NCI-H2196 treated with DMSO at 0.1 percent for 48 hours (cell line): ENCODE results near the gene POU2F3.
A peak's percentile ranks its signal among the peaks of the same experiment; 100 is the strongest.

Source experiments
- DNase-seq: peaks from one replicate; lab custom pipeline; 2025; ENCODE audit not compliant: unreplicated experiment; lab: John Stamatoyannopoulos, UW

Gene POU2F3

DNA sequence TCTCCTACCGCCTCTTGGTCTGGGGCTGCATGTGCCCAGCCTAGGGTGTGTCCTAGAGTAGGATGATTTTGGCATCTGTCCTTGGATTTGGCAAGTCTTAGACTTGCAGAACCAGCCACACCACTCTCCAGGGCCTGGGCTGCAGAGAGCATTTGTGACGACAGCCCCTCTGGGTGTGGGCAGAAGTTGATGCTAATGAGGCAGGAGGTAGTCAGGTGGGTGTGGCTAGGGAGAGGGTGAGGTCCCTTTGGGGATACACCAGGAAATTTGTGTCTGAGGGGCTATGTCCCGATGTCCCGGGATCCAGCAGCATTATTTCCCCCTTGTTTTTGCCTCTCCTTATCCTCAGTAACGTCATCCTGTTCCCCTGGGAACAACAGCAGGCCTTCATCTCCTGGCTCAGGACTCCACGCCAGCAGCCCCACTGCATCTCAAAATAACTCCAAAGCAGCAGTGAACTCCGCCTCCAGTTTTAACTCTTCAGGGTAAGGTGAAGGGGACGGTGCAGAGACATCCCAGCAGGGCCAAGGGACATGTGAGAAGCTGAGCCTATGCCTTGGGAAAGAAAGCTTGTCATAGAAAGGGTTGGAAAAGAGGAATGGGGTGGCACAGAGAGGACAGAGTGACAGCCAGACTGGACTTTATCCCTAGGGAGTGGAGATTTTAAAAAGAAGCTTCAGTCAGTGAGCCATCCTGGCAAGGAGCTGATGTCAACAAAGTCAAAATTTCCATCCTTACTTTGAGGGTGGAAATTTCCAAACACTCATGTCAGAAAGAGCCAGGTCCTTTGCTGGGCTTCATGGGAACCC is 77.1 kb downstream of the POU2F3 start:
- DNase-seq, result no peak

DNA sequence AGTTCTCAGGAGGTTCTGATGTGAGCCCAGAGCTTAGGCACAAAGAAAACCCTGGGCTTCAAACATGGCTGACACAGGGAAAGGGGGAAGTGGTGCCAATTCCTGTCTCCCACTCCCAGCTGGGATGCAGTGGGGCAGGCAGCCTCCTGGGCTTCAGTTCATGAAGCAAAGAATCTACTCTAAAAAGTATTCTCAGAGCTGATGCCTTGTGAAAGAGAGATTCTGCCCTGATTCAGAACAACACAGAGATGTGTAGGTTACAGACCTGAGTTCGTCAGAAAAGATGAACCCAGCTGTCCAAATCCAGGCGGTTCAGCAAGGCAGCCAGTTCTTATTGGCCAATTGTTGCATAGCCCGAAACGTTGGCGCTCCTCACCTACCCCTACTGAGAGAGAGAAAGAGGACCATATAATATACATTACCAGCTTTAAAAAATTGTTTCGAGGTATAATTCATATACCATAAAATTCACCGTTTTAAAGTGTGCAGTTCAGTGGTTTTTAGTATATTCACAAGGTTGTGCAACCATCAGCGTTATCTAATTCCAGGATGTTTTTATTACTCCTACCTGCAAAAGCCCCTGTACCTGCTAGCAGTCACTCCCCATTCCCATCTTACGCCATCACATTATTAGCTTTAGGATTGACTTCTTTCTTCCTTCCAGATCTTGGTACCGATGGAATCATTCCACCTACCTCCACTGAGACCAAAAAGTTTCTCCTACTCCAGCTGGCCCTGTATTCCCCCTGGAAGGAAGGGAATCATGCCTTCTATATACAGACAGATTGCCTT is 77.9 kb downstream of the POU2F3 start:
- DNase-seq, result no peak

GRCh38 chr11:120318906-120319305 is 79.0 kb downstream of the POU2F3 start:
- no peak for DNase-seq

GRCh38 chr11:120324932-120325810 is 85.2 kb downstream of the POU2F3 start, which contains the start of gene TLCD5:
Gene TLCD5 (plus strand): TSS chr11:120325299. CDS start chr11:120327442, 2,143 bp downstream.
- DNase-seq, result peak; percentile 74

DNA sequence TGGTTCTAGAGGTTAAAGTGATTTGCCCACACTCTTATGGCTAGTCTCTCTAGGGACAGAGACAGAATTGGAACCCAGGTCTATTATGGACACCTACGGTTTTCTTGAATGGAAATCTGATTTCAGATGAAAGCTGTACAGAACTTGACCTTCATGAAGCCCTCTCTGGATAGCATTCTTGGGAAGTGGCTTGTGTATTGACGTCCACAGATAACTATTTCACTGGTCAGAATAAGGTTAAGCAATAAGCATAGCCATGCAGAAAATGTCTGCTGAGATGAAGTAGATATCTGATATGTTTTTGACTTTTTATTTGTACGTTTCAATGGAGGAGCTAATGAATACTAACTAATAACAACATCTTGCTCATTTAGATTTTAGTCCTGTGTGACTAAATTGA is 86.3 kb downstream of the POU2F3 start:
- no peak for DNase-seq

- no peak for DNase-seq
Observed at GRCh38 chr11:120326845-120327281, 86.9 kb downstream of the POU2F3 start.

GRCh38 chr11:120327311-120327710 is 87.4 kb downstream of the POU2F3 start:
- no peak for DNase-seq

- DNase-seq, result no peak
Observed at GRCh38 chr11:120329556-120329955, 89.6 kb downstream of the POU2F3 start.

- no peak for DNase-seq
Observed at GRCh38 chr11:120330045-120330444, 90.1 kb downstream of the POU2F3 start.

GRCh38 chr11:120331301-120331996 is 91.5 kb downstream of the POU2F3 start:
- DNase-seq, result no peak

DNA sequence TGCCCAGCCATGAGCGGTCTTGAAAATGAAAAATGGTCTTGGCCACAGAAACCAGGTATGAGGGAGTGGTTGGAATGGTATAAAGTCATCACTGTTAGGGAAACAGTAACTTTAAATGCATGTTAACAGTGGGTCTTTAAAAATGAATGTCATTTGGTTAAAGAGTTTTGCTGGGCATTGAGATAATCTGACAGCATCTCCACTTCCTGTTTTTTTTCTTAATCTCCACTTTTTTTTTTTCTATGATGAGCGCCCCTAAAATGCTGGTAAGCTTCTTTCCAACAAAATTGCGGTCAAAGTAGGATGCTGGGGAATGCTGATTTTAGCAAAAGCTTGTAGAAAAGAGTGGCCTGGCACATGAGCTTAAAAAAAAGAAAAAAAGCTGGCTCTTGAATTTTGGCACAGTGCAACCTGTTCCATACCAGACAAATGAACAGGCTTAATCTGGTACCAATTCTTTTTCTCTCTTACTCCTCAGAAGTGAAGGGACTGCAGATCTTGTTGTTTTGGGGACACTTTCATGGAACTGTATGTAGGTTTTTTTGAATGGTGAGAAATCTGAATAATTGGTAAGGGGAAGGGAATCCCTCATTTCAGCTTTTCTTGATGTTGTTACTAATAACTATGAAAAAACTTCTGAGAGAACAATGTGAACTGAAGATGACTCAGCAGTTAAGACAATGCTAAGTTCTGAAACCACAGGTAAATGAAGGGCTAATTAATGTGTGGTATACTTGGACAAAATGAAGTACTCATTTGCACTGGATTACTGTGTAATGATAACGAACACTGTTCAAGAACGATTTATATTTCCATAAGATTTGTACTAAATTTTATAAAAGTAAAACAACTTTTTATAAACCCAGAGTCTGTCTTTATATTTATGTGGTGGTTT is 93.1 kb downstream of the POU2F3 start:
- DNase-seq, result no peak

GRCh38 chr11:120333801-120334200 is 93.9 kb downstream of the POU2F3 start:
- no peak for DNase-seq

- no peak for DNase-seq
Observed at GRCh38 chr11:120334332-120334731, 94.4 kb downstream of the POU2F3 start.

- DNase-seq, result peak; percentile 55
Observed at GRCh38 chr11:120334894-120335462, 95.0 kb downstream of the POU2F3 start.

GRCh38 chr11:120335556-120335907 is 95.6 kb downstream of the POU2F3 start:
- no peak for DNase-seq

GRCh38 chr11:120335908-120336640 is 96.1 kb downstream of the POU2F3 start, which contains the start of gene ARHGEF12:
Gene ARHGEF12 (plus strand): TSS chr11:120336413. CDS start chr11:120337244, 831 bp downstream.
- DNase-seq, result peak; percentile 93

DNA sequence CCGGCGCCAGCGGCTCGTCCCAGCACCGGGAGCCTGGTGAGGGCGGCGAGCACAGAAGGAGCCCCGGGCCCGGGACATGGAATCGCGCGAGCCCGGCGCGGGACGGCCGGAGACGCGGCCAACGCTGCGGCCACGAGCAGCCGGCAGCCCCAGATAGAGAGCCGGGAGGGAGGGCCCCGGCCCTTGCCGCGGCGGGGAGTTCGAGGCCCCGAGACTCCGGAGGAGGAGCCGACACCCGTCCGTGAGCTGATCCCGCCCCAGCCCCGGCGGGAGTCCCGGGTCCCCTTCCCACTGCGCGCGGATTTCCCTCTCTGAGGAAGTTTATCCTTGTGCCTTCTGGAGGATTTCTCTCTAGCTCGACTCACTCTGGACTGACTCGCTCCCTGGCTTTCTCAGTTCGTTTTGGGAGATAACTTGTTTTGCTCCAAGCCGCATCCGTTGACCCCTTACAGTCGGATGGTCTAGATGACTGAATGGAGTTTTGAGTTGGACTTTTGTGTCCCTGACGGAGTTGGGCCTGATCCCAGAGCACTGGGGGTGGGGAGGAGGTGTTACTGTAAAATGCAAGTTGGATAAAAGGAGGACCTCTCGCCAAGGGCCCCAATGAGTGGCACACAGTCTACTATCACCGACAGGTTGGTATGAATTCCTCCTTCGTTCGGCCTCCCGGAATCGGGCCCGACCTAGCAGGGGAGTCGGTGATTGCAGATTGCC is 96.9 kb downstream of the POU2F3 start:
- no peak for DNase-seq
